Testis (tissue), 2 donors: ENCODE measurements around the gene CBLN3.

Experiments used
- CTCF ChIP-seq, 3 experiments: fragments of 450-650 bp in 2 of 3; fragments of 200-600 bp in 1 of 3; sonication (generic) in 1 of 3; IDR thresholded peaks; one replicate each; pipeline ENCODE4 v1.5.1; 2016 to 2019; ENCODE audit warnings: antibody characterized with exemption in 3 of 3, mild to moderate bottlenecking in 2 of 3, moderate library complexity in 1 of 3
- POLR2A ChIP-seq: fragments of 450-650 bp; IDR thresholded peaks from one replicate; pipeline ENCODE4 v1.6.1; 2017; ENCODE audit warnings: antibody characterized with exemption, mild to moderate bottlenecking, moderate library complexity

- TF ChIP-seq POLR2A (no peak), CTCF (IDR thresholded peaks at IDR 0.05) (no peak)
These were observed 29.9 kb upstream of the CBLN3 start for GRCh38 chr14:24459331-24459730.
